ENCODE results near the gene PIK3R5.

DNA sequence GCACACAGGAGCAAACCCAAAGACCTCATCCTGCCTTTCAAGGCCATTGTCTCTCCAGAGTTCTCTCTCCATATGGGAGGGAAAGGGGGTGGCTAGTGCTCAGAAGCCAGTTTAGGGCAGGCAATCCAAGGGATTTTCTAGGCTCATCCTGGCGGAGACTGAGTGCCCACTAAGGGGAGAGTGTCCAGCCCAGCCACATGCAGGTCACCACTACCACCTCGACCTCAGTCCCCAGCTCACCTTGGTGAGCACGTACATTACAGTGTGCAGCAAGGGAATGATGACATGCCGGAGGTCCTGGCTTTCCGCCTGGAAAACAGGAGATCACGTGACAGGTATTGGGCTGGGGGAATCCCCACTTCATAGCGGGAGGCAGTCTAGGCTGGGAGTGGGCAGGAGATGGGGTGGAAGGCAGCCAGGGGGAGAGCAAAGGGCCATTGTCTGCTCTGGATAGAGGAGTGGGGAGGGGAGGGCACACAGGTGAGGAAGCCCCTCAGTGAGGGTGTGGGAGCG is 127.9 kb downstream of the PIK3R5 start:
- TF ChIP-seq EZH2 (IDR thresholded peaks at IDR 0.05; ENCODE audit: insufficient read depth, low read length) (no peak), CTCF (IDR thresholded peaks at IDR 0.05; ENCODE audit: insufficient read depth, low read depth, low read length) (no peak)

All from astrocyte (in vitro differentiated cells and primary cell).